ENCODE data around the gene GPR78. TPM values are rescaled to one million over a fixed set of nuclear protein-coding genes. Genes with fewer than 3 reads are reported as not detected.

The GPR78 gene
- total RNA-seq, 2 experiments from 2014 or later: not detected

DNA sequence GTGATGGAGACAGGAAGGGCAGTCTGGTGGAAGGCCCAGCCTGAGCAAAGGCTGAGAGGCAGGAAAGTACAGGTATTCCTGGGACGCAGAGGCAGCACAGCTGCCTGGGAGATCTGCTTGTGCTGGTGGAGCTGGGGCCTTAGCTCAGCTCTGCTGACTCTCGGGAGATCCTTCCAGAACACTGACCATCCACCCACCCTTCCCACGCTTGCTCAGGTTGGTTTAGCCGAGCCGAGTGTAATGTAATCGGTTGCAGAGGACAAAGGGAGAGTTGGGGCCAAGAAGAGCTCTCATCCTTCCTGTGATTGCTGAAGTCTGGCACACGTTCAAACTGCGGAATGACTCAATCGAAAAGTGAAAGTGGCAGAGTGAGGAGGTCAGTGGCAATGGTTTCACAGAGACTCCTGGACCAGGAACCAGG is 43.1 kb upstream of the GPR78 start:
- Mint-ChIP-seq H3K36me3 (ENCODE audit: low read depth) (no peaks in the 10 kb centered on the region), H3K4me3 (no peak overlapping the region), H3K27me3 (no peaks in the 10 kb centered on the region), H3K27ac (no peak overlapping the region), H3K4me1 (ENCODE audit: low read depth) (peaks cover 10% of the 10 kb centered on the region), H3K9me3 (no peaks in the 10 kb centered on the region)
- ChIA-PET CTCF (no interaction called here), POLR2A (no interaction called here)
- no peaks in the 10 kb centered on the region for H3K36me3 ChIP-seq (ENCODE audit: insufficient read depth, low read length)
- no peaks in the 10 kb centered on the region for H3K27me3 ChIP-seq (ENCODE audit: control insufficient read depth in 1 of 2, insufficient read depth in 2 of 2, low read length in 2 of 2)
- peaks cover 0 to 4% of the 10 kb centered on the region in 2 experiments for H3K9me3 ChIP-seq (ENCODE audit: control insufficient read depth in 1 of 2, insufficient read depth in 1 of 2, low read length in 2 of 2)
- ATAC-seq (ENCODE audit: poor library complexity) (no peak), DNase-seq (no peak)
- TF ChIP-seq, protein P1, sequence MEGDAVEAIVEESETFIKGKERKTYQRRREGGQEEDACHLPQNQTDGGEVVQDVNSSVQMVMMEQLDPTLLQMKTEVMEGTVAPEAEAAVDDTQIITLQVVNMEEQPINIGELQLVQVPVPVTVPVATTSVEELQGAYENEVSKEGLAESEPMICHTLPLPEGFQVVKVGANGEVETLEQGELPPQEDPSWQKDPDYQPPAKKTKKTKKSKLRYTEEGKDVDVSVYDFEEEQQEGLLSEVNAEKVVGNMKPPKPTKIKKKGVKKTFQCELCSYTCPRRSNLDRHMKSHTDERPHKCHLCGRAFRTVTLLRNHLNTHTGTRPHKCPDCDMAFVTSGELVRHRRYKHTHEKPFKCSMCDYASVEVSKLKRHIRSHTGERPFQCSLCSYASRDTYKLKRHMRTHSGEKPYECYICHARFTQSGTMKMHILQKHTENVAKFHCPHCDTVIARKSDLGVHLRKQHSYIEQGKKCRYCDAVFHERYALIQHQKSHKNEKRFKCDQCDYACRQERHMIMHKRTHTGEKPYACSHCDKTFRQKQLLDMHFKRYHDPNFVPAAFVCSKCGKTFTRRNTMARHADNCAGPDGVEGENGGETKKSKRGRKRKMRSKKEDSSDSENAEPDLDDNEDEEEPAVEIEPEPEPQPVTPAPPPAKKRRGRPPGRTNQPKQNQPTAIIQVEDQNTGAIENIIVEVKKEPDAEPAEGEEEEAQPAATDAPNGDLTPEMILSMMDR (IDR thresholded peaks at IDR 0.05): no peak
- H3K4me3 ChIP-seq (ENCODE audit: low read length): no peak overlapping the region
- no peak overlapping the region for H3K27ac ChIP-seq (ENCODE audit: low read depth in 1 of 2, low read length in 2 of 2)
- intact Hi-C loops (cut with DNase I, micrococcal nuclease): no loop called here
- peaks cover 10% of the 10 kb centered on the region for H3K4me1 ChIP-seq (ENCODE audit: insufficient read depth, low read length)

DNA sequence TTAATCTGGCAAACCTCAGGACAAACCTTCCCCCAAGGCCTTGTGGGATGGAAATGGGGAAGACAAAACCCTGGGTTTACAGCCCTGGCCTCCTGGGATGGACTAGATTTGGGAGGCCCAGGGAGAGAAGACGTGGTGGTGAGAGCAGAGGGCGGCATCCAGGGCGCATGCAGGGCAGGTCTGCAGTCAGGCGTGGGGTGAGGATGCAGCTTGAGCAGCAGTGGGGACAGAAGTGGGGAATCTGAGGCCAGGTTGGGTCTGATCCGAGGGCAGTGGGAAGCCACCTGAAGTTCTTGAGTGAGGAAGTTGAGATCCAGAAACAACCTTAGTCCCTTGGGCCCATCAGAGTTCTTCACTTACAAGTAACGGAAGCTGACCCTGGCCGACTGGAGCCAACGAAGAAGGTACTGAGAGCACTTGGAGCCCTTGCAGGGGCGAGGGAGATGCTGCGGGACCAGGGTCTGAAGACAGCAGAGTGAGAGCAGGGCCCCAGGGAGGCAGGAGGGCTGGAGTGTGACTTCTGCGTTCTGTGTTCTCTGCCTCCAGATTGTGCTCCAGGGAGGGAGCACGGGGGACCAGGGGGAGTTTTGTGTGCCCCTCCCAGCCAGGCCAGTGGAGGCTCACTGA is 42.0 kb upstream of the GPR78 start:
- DNase-seq: no peak
- H3K4me3 Mint-ChIP-seq: no peak overlapping the region

DNA sequence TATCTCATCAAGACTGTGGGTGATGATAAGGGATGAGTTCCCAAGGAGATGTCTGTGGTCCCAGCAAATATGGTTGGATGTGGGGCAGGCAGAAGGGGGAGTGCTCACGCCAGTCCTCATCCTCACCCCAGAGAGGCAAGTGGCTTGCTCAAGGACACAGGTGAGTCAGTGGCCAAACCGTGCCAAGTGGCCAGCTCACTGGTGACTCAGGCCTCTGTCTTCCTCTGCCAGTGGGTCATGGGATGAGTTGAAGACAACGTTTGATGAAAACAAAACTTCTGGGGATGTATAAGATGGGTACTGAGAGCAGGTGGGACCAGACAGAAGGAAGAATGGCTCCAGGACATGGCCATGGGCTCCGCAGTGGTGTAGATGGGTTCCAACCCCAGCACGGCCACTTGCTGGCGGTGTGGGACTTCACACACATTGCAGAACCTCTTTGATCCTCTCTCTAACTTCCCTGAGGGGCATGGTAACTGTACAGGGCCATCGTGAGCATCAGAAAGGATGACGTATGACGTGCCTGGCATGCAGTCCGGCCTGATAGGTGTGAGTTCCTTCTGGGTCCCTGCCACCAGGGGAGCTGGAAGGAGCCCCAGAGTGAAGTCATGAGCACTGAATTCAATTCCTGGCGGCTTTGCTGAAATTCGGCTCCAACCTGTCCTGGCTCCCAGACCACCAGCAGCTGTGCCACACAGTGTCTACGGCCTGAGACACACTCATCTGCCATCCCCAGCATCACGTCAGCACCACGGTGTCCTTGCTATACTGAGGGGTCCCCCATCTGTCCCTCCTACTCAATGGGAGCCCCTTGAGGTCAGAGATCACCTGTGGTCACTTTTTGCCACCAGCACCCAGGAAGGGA is 41.3 kb upstream of the GPR78 start:
- Histone ChIP-seq H3K4me1 (ENCODE audit: insufficient read depth, low read length) (peaks cover 10% of the 10 kb centered on the region), H3K27me3 (ENCODE audit: control insufficient read depth in 1 of 2, insufficient read depth in 2 of 2, low read length in 2 of 2) (no peaks in the 10 kb centered on the region), H3K36me3 (ENCODE audit: insufficient read depth, low read length) (no peaks in the 10 kb centered on the region), H3K4me3 (ENCODE audit: low read length) (no peak overlapping the region), H3K9me3 (ENCODE audit: control insufficient read depth in 1 of 2, insufficient read depth in 1 of 2, low read length in 2 of 2) (peaks cover 0 to 4% of the 10 kb centered on the region in 2 experiments), H3K27ac (ENCODE audit: low read depth in 1 of 2, low read length in 2 of 2) (peak overlapping the region in 1 of 2 donors; percentile 69)
- ATAC-seq (ENCODE audit: poor library complexity) (no peak), DNase-seq (no peak)
- Mint-ChIP-seq H3K9me3 (no peaks in the 10 kb centered on the region), H3K27me3 (no peaks in the 10 kb centered on the region), H3K4me3 (no peak overlapping the region), H3K4me1 (ENCODE audit: low read depth) (peaks cover 10% of the 10 kb centered on the region), H3K36me3 (ENCODE audit: low read depth) (no peaks in the 10 kb centered on the region), H3K27ac (no peak overlapping the region)
- ChIA-PET POLR2A (no interaction called here), CTCF (no interaction called here)
- intact Hi-C loops (cut with DNase I, micrococcal nuclease): no loop called here
- TF ChIP-seq, protein P1 (IDR thresholded peaks at IDR 0.05): no peak

More for the DNA sequence above, 42.0 kb upstream of the GPR78 start:
- H3K4me1 ChIP-seq (ENCODE audit: insufficient read depth, low read length): peaks cover 10% of the 10 kb centered on the region
- no peaks in the 10 kb centered on the region for H3K27me3 ChIP-seq (ENCODE audit: control insufficient read depth in 1 of 2, insufficient read depth in 2 of 2, low read length in 2 of 2)
- ChIA-PET POLR2A (no interaction called here), CTCF (no interaction called here)
- H3K27ac ChIP-seq (ENCODE audit: low read depth in 1 of 2, low read length in 2 of 2): no peak overlapping the region
- ATAC-seq (ENCODE audit: poor library complexity): no peak
- H3K4me3 ChIP-seq (ENCODE audit: low read length): no peak overlapping the region
- intact Hi-C loops (cut with DNase I, micrococcal nuclease): no loop called here
- Mint-ChIP-seq H3K27me3 (no peaks in the 10 kb centered on the region), H3K36me3 (ENCODE audit: low read depth) (no peaks in the 10 kb centered on the region), H3K9me3 (no peaks in the 10 kb centered on the region), H3K4me1 (ENCODE audit: low read depth) (peaks cover 10% of the 10 kb centered on the region), H3K27ac (no peak overlapping the region)
- TF ChIP-seq, protein P1 (IDR thresholded peaks at IDR 0.05): no peak
- H3K36me3 ChIP-seq (ENCODE audit: insufficient read depth, low read length): no peaks in the 10 kb centered on the region
- H3K9me3 ChIP-seq (ENCODE audit: control insufficient read depth in 1 of 2, insufficient read depth in 1 of 2, low read length in 2 of 2): peaks cover 0 to 4% of the 10 kb centered on the region in 2 experiments

All from CD4-positive, alpha-beta T cell (primary cell).